Loucy (cell line): ENCODE results near the gene RSRC1.

Experiments used
- H2AFZ ChIP-seq: fragments of 200-600 bp; sonication (generic); 2 replicates; pipeline ENCODE4 v1.6.0; 2016; ENCODE audit warnings: antibody characterized with exemption, mild to moderate bottlenecking, low read length, moderate library complexity
- H3F3A ChIP-seq: fragments of 200-600 bp; 2 replicates; pipeline ENCODE4 v1.6.0; 2016; ENCODE audit warnings: antibody characterized with exemption, low read depth, mild to moderate bottlenecking
- H3K27me3 ChIP-seq: fragments of 200-600 bp; sonication (generic); 2 replicates; pipeline ENCODE4 v1.6.1; 2014; ENCODE audit warnings: low read length, mild to moderate bottlenecking; ENCODE audit not compliant: insufficient read depth, poor library complexity, severe bottlenecking
- H3K36me3 ChIP-seq: fragments of 200-600 bp; sonication (generic); 2 replicates; pipeline ENCODE4 v1.6.1; 2016; ENCODE audit warnings: low read length; ENCODE audit not compliant: insufficient read depth
- H3K4me1 ChIP-seq: fragments of 200-600 bp; sonication (generic); 2 replicates; pipeline ENCODE4 v1.5.1; 2014; ENCODE audit warnings: low read length, mild to moderate bottlenecking; ENCODE audit not compliant: insufficient read depth, poor library complexity, severe bottlenecking
- H3K4me2 ChIP-seq: fragments of 200-600 bp; sonication (generic); 2 replicates; pipeline ENCODE4 v1.6.0; 2014; ENCODE audit warnings: antibody characterized with exemption, low read length, low read depth, mild to moderate bottlenecking; ENCODE audit not compliant: poor library complexity, severe bottlenecking
- H3K4me3 ChIP-seq: fragments of 200-600 bp; sonication (generic); 2 replicates; pipeline ENCODE4 v1.5.1; 2014; ENCODE audit warnings: low read length, mild to moderate bottlenecking, mixed read lengths; ENCODE audit not compliant: poor library complexity, severe bottlenecking
- H3K79me2 ChIP-seq: fragments of 200-600 bp; sonication (generic); 2 replicates; pipeline ENCODE4 v1.6.1; 2014; ENCODE audit warnings: low read length; ENCODE audit not compliant: insufficient read depth
- H3K9ac ChIP-seq: fragments of 200-600 bp; sonication (generic); 2 replicates; pipeline ENCODE4 v1.6.0; 2014; ENCODE audit warnings: mild to moderate bottlenecking, low read depth, low read length, moderate library complexity; ENCODE audit not compliant: poor library complexity, severe bottlenecking
- H3K9me2 ChIP-seq: fragments of 200-600 bp; sonication (generic); replicated peaks from 2 replicates; pipeline ENCODE4 v1.6.1; 2016; ENCODE audit warnings: low read depth, low read length, mixed read lengths
- H3K9me3 ChIP-seq: fragments of 200-600 bp; sonication (generic); 2 replicates; pipeline ENCODE4 v1.6.1; 2014; ENCODE audit warnings: mild to moderate bottlenecking, antibody characterized with exemption, low read length, low read depth; ENCODE audit not compliant: insufficient read depth
- H4K20me1 ChIP-seq: fragments of 200-600 bp; sonication (generic); 2 replicates; pipeline ENCODE4 v1.6.0; 2014; ENCODE audit warnings: antibody characterized with exemption, low read length, mild to moderate bottlenecking; ENCODE audit not compliant: insufficient read depth, poor library complexity, severe bottlenecking
- EZH2phosphoT487 ChIP-seq: fragments of 200-600 bp; IDR thresholded peaks from 2 replicates; pipeline ENCODE4 v1.6.1; 2018; ENCODE audit warnings: antibody characterized with exemption, mild to moderate bottlenecking, moderate library complexity, borderline replicate concordance
- TF ChIP-seq, protein P1 (sequence below): fragments of 200-600 bp; sonication (generic); conservative IDR thresholded peaks from 2 replicates; pipeline ENCODE4 v1.5.1; 2014; ENCODE audit warnings: mild to moderate bottlenecking, antibody characterized with exemption, low read length

The RSRC1 gene

GRCh38 chr3:158233791-158234190 lies 123.9 kb downstream of the RSRC1 start:
- Histone ChIP-seq H4K20me1 (peaks cover 3% of the 10 kb centered on the region), H3K79me2 (no peaks in the 10 kb centered on the region), H3F3A (no peaks in the 10 kb centered on the region), H2AFZ (no peak overlapping the region), H3K9me2 (no peaks in the 10 kb centered on the region), H3K27me3 (no peaks in the 10 kb centered on the region), H3K4me2 (no peak overlapping the region), H3K36me3 (peaks cover 11% of the 10 kb centered on the region; the same call in 1 of the 2 replicates), H3K9me3 (no peaks in the 10 kb centered on the region), H3K9ac (no peak overlapping the region), H3K4me1 (no peaks in the 10 kb centered on the region), H3K4me3 (no peak overlapping the region)
- TF ChIP-seq, protein P1, sequence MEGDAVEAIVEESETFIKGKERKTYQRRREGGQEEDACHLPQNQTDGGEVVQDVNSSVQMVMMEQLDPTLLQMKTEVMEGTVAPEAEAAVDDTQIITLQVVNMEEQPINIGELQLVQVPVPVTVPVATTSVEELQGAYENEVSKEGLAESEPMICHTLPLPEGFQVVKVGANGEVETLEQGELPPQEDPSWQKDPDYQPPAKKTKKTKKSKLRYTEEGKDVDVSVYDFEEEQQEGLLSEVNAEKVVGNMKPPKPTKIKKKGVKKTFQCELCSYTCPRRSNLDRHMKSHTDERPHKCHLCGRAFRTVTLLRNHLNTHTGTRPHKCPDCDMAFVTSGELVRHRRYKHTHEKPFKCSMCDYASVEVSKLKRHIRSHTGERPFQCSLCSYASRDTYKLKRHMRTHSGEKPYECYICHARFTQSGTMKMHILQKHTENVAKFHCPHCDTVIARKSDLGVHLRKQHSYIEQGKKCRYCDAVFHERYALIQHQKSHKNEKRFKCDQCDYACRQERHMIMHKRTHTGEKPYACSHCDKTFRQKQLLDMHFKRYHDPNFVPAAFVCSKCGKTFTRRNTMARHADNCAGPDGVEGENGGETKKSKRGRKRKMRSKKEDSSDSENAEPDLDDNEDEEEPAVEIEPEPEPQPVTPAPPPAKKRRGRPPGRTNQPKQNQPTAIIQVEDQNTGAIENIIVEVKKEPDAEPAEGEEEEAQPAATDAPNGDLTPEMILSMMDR = no peak
- no peak for TF ChIP-seq EZH2phosphoT487

DNA sequence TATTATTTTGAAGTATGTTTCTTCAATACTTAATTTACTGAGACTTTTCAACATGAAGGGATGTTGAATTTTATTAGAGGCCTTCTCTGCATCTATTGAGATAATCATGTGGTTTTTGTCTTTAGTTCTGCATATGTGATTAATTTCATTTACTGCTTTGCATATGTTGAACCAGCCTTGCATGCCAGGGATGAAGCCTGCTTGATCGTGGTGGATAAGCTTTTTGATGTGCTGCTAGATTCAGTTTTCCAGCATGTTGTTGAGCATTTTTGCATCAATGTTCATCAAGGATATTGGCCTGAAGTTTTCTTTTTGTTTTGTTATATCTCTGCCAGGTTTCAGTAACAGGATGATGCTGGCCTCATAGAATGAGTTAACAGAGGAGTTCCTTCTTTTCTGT lies 134.4 kb downstream of the RSRC1 start:
- Histone ChIP-seq H3K9ac (no peak overlapping the region), H3K9me2 (no peaks in the 10 kb centered on the region), H3K27me3 (no peaks in the 10 kb centered on the region), H3K36me3 (no peaks in the 10 kb centered on the region; the same call in 1 of the 2 replicates), H3K4me3 (no peak overlapping the region), H2AFZ (no peak overlapping the region), H3K4me2 (no peak overlapping the region), H3K9me3 (no peaks in the 10 kb centered on the region), H3K4me1 (peaks cover 4% of the 10 kb centered on the region), H3F3A (no peaks in the 10 kb centered on the region), H4K20me1 (peaks cover 5% of the 10 kb centered on the region), H3K79me2 (no peaks in the 10 kb centered on the region)
- TF ChIP-seq, protein P1 = no peak
- no peak for TF ChIP-seq EZH2phosphoT487

GRCh38 chr3:158247288-158247687 lies 137.4 kb downstream of the RSRC1 start:
- no peak overlapping the region for H3K4me3 ChIP-seq
- no peaks in the 10 kb centered on the region; the same call in 1 of the 2 replicates for H3K36me3 ChIP-seq
- no peak overlapping the region for H2AFZ ChIP-seq
- H3K9me2 ChIP-seq = no peaks in the 10 kb centered on the region
- TF ChIP-seq EZH2phosphoT487 = no peak
- TF ChIP-seq, protein P1 = no peak
- H3K4me2 ChIP-seq = no peak overlapping the region
- H3K79me2 ChIP-seq = peaks cover 4% of the 10 kb centered on the region; the same call in 1 of the 2 replicates
- H4K20me1 ChIP-seq = no peaks in the 10 kb centered on the region
- no peaks in the 10 kb centered on the region for H3K27me3 ChIP-seq
- H3F3A ChIP-seq = no peaks in the 10 kb centered on the region
- no peak overlapping the region for H3K9ac ChIP-seq
- H3K9me3 ChIP-seq = no peaks in the 10 kb centered on the region
- H3K4me1 ChIP-seq = peaks cover 2% of the 10 kb centered on the region
